HepG2 (cell line): Measurements from ENCODE around the gene ATG4B. TPM values are rescaled to one million over a fixed set of nuclear protein-coding genes. Genes with fewer than 3 reads are reported as not detected.

Experiments used
- CHCHD3 ChIP-seq: sonication (generic); formaldehyde crosslinking; IDR thresholded peaks from 2 replicates; pipeline ENCODE4 v1.8.0; 2022; ENCODE audit warnings: mild to moderate bottlenecking, missing genetic modification reagents, moderate library complexity
- ELF1 ChIP-seq: sonication (generic); formaldehyde crosslinking; IDR thresholded peaks from 2 replicates; pipeline ENCODE4 v1.4.0; 2020; ENCODE audit warnings: missing genetic modification reagents
- HHEX ChIP-seq: IDR thresholded peaks from 2 replicates; pipeline ENCODE4 v1.6.1; 2016; ENCODE audit warnings: control low read depth
- PAWR ChIP-seq: sonication (generic); formaldehyde crosslinking; IDR thresholded peaks from 2 replicates; pipeline ENCODE4 v1.4.0; 2020; ENCODE audit warnings: missing genetic modification reagents, mild to moderate bottlenecking, borderline replicate concordance
- REPIN1 ChIP-seq: sonication (generic); formaldehyde crosslinking; IDR thresholded peaks from 2 replicates; pipeline ENCODE4 v1.8.0; 2022; ENCODE audit warnings: missing genetic modification reagents, low read depth, mild to moderate bottlenecking, borderline replicate concordance
- SOX6 ChIP-seq, 2 experiments: fragments of 450-650 bp in 1 of 2; sonication (generic) in 1 of 2; formaldehyde crosslinking in 1 of 2; IDR thresholded peaks; 2 replicates each; pipeline versions ENCODE4 v1.4.0 to v1.6.1; 2017 to 2020; ENCODE audit warnings: antibody characterized with exemption in 1 of 2, mild to moderate bottlenecking in 1 of 2, missing genetic modification reagents in 1 of 2
- TBX3 ChIP-seq: fragments of 450-650 bp; IDR thresholded peaks from 2 replicates; pipeline ENCODE4 v1.6.1; 2017; ENCODE audit warnings: antibody characterized with exemption, mild to moderate bottlenecking, inconsistent platforms, borderline replicate concordance
- ZFP41 ChIP-seq: sonication (generic); formaldehyde crosslinking; IDR thresholded peaks from 2 replicates; pipeline ENCODE4 v1.4.0; 2020; ENCODE audit warnings: mild to moderate bottlenecking, missing genetic modification reagents, borderline replicate concordance
- ZFP62 ChIP-seq: sonication (generic); formaldehyde crosslinking; IDR thresholded peaks from 2 replicates; pipeline ENCODE4 v1.4.0; 2020; ENCODE audit warnings: missing genetic modification reagents
- ZKSCAN5 ChIP-seq: sonication (generic); formaldehyde crosslinking; IDR thresholded peaks from 2 replicates; pipeline ENCODE4 v1.5.1; 2020; ENCODE audit warnings: mild to moderate bottlenecking, missing genetic modification reagents
- ZNF136 ChIP-seq: sonication (generic); formaldehyde crosslinking; IDR thresholded peaks from 2 replicates; pipeline ENCODE4 v1.8.1; 2022; ENCODE audit warnings: low read depth, mild to moderate bottlenecking, moderate library complexity, missing genetic modification reagents
- ZNF552 ChIP-seq: sonication (generic); formaldehyde crosslinking; IDR thresholded peaks from 2 replicates; pipeline ENCODE4 v1.9.0; 2022; ENCODE audit warnings: missing genetic modification reagents, mild to moderate bottlenecking, borderline replicate concordance
- polyA plus RNA-seq, 8 experiments: library from polyadenylated mRNA; depleted of rRNA in 3 of 8; stranded (reverse) in 7 of 8; unstranded in 1 of 8; fragments of >200 nt; fragmentation: Illumina TruSeq in 4 of 8; extraction: Trizol in 4 of 8; gene quantifications; 2 replicates each; pipeline versions ENCODE4 v1.2.1 to v1.2.3, GENCODE V29; 2011 to 2016; ENCODE audit warnings: low read depth in 4 of 8, missing spikeins in 1 of 8, mixed read lengths in 1 of 8; ENCODE audit not compliant: insufficient read depth in 1 of 8
- total RNA-seq, 5 experiments: library from RNA; depleted of rRNA; stranded (reverse); fragments of >200 nt; fragmentation: Illumina TruSeq; extraction: Trizol; gene quantifications; 2 replicates each; pipeline ENCODE4 v1.2.3, GENCODE V29; 2016; ENCODE audit warnings: low read depth in 1 of 5
- TF ChIP-seq, protein P1 (sequence below), 2 experiments: sonication (generic) in 1 of 2; formaldehyde crosslinking in 1 of 2; IDR thresholded peaks; 2 replicates each; pipeline versions ENCODE4 v1.4.0 to v1.6.1; 2016 to 2020; ENCODE audit warnings: borderline replicate concordance in 1 of 2, low read depth in 1 of 2, mild to moderate bottlenecking in 1 of 2, missing genetic modification reagents in 1 of 2
- TF ChIP-seq, protein P2 (sequence below): IDR thresholded peaks from 2 replicates; pipeline ENCODE4 v1.6.1; 2012; ENCODE audit warnings: inconsistent platforms
- TF ChIP-seq, protein P3 (sequence below): sonication (generic); formaldehyde crosslinking; IDR thresholded peaks from 2 replicates; pipeline ENCODE4 v1.4.0; 2020; ENCODE audit warnings: missing genetic modification reagents
- TF ChIP-seq, protein P4 (sequence below): sonication (generic); formaldehyde crosslinking; IDR thresholded peaks from 2 replicates; pipeline ENCODE4 v1.4.0; 2020; ENCODE audit warnings: mild to moderate bottlenecking, missing genetic modification reagents, borderline replicate concordance

ATG4B gene
- total and polyA plus RNA-seq, 2 of the 13 experiments (the other 11 are each of a cell fraction or from before 2014, with no cell fraction given): 95.5 to 239 TPM

DNA sequence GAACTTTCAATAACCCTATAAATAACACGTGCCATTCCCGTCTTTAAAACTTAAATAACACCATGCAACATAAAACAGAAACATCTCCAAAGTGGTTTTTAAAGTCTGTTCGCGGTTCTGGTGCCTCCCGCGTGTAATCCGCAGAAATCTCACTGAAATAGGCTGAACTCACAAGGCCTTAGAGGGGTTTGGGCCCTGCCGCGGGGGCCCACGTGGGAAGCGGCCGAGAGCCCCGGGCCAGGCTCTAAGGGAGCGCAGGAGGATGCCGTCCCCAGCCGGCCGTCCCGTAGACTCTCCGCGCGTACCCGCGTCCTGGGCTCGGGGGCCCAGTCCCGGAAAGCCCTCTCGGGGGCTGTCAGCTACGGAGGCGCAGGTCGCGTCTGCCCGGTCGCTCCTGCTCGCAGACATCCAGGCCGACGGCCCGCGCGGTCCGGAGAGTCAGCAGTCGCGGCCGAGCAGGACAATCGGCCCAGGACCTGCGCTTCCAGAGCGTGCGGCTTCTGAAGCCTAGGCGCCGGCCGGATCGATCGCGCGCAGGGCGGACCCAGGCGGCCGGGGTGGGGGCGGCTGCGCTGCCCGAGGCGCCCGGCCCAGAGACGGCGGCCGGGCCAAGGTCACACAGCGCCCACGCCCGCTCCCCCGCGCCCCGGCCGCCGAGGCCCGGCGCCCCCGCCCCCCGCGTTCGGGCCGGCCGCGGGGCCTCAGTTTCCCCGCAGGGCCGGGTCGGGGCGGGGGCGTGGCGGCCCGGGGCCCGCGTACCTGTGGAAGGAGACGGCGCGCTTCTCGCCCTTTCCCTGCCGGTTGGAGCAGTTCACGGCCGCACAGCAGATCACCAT lies 1.1 kb upstream of the ATG4B start (continued):
- TF ChIP-seq, protein P1, sequence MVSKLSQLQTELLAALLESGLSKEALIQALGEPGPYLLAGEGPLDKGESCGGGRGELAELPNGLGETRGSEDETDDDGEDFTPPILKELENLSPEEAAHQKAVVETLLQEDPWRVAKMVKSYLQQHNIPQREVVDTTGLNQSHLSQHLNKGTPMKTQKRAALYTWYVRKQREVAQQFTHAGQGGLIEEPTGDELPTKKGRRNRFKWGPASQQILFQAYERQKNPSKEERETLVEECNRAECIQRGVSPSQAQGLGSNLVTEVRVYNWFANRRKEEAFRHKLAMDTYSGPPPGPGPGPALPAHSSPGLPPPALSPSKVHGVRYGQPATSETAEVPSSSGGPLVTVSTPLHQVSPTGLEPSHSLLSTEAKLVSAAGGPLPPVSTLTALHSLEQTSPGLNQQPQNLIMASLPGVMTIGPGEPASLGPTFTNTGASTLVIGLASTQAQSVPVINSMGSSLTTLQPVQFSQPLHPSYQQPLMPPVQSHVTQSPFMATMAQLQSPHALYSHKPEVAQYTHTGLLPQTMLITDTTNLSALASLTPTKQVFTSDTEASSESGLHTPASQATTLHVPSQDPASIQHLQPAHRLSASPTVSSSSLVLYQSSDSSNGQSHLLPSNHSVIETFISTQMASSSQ (IDR thresholded peaks at IDR 0.05; ENCODE audit: low read depth): no peak
- TF ChIP-seq, protein P1 (CRISPR knock-in tag; IDR thresholded peaks at IDR 0.05; ENCODE audit: borderline replicate concordance): no peak
- TF ChIP-seq ZNF552 (CRISPR knock-in tag) (0 out of 2 replicates have a peak, but pooled peaks have one; percentile 69), CHCHD3 (CRISPR knock-in tag) (no peak), ZKSCAN5 (no peak), TBX3 (no peak), ELF1 (CRISPR knock-in tag) (no peak; the same call in 1 of the 2 replicates), REPIN1 (CRISPR knock-in tag) (peak; percentile 58; the same call in 1 of the 2 replicates), HHEX (CRISPR knock-in tag) (no peak), PAWR (CRISPR knock-in tag) (no peak), ZNF136 (CRISPR knock-in tag) (no peak), ZFP41 (no peak), ZFP62 (CRISPR knock-in tag) (no peak), SOX6 (IDR thresholded peaks at IDR 0.05) (no peak), SOX6 (CRISPR knock-in tag; IDR thresholded peaks at IDR 0.05) (peak; percentile 57; the same call in 1 of the 2 replicates)
- TF ChIP-seq, protein P2, sequence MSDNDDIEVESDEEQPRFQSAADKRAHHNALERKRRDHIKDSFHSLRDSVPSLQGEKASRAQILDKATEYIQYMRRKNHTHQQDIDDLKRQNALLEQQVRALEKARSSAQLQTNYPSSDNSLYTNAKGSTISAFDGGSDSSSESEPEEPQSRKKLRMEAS: peak; percentile 65
- TF ChIP-seq, protein P3, sequence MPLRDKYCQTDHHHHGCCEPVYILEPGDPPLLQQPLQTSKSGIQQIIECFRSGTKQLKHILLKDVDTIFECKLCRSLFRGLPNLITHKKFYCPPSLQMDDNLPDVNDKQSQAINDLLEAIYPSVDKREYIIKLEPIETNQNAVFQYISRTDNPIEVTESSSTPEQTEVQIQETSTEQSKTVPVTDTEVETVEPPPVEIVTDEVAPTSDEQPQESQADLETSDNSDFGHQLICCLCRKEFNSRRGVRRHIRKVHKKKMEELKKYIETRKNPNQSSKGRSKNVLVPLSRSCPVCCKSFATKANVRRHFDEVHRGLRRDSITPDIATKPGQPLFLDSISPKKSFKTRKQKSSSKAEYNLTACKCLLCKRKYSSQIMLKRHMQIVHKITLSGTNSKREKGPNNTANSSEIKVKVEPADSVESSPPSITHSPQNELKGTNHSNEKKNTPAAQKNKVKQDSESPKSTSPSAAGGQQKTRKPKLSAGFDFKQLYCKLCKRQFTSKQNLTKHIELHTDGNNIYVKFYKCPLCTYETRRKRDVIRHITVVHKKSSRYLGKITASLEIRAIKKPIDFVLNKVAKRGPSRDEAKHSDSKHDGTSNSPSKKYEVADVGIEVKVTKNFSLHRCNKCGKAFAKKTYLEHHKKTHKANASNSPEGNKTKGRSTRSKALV (CRISPR knock-in tag): peak; percentile 73
- TF ChIP-seq, protein P4, sequence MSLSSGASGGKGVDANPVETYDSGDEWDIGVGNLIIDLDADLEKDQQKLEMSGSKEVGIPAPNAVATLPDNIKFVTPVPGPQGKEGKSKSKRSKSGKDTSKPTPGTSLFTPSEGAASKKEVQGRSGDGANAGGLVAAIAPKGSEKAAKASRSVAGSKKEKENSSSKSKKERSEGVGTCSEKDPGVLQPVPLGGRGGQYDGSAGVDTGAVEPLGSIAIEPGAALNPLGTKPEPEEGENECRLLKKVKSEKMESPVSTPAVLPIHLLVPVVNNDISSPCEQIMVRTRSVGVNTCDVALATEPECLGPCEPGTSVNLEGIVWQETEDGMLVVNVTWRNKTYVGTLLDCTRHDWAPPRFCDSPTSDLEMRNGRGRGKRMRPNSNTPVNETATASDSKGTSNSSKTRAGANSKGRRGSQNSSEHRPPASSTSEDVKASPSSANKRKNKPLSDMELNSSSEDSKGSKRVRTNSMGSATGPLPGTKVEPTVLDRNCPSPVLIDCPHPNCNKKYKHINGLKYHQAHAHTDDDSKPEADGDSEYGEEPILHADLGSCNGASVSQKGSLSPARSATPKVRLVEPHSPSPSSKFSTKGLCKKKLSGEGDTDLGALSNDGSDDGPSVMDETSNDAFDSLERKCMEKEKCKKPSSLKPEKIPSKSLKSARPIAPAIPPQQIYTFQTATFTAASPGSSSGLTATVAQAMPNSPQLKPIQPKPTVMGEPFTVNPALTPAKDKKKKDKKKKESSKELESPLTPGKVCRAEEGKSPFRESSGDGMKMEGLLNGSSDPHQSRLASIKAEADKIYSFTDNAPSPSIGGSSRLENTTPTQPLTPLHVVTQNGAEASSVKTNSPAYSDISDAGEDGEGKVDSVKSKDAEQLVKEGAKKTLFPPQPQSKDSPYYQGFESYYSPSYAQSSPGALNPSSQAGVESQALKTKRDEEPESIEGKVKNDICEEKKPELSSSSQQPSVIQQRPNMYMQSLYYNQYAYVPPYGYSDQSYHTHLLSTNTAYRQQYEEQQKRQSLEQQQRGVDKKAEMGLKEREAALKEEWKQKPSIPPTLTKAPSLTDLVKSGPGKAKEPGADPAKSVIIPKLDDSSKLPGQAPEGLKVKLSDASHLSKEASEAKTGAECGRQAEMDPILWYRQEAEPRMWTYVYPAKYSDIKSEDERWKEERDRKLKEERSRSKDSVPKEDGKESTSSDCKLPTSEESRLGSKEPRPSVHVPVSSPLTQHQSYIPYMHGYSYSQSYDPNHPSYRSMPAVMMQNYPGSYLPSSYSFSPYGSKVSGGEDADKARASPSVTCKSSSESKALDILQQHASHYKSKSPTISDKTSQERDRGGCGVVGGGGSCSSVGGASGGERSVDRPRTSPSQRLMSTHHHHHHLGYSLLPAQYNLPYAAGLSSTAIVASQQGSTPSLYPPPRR (CRISPR knock-in tag): peak; percentile 33; the same call in 1 of the 2 replicates
